Germinal center (tissue), 1 donor: ENCODE measurements around the gene SDHC.
A peak's percentile ranks its signal among the peaks of the same experiment; 100 is the strongest.
"Not testable (repeated sequence)": the region's sequence is repeated elsewhere in the genome, so short reads cannot be mapped to it uniquely, and the experiment has no call there.

Experiments
- DNase-seq: peaks from one replicate; pipeline ENCODE4 v3.0.0; 2012; ENCODE audit warnings: mixed read lengths, low spot score

The SDHC gene

DNA sequence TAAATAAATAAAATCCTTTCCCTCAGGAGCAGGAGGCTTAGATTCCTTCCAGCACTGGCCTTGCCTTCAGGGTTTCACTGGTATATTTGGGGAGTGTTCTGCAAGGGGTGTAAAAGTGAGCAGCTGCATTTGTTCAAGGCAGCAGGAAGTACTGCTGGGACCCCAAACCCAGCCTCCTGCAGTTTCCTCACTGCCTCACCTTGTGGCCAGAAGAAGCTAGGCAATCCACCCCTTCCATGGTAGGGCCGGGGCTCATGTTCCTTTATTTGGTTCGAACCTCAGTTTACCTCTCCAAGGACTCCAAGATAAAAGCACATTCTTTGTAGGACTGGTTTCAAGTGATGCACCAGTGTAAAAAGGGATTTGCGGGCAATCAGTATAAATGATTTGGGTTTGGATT is 74.5 kb downstream of the SDHC start:
- DNase-seq: no peak

DNA sequence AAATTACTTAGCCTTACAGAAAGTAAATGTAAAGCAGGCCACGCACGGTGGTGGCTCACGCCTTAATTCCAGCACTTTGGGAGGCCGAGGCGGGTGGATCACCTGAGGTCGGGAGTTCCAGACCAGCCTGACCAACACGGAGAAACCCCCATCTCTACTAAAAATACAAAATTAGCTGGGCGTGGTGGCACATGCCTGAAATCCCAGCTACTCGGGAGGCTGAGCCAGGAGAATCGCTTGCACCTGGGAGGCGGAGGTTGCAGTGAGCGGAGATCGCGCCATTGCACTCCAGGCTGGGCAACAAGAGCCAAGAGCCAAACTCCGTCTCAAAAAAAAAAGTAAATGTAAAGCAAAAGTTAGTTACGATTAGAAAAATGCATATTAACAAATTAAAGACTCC is 75.0 kb downstream of the SDHC start:
- not testable (repeated sequence) for DNase-seq

DNA sequence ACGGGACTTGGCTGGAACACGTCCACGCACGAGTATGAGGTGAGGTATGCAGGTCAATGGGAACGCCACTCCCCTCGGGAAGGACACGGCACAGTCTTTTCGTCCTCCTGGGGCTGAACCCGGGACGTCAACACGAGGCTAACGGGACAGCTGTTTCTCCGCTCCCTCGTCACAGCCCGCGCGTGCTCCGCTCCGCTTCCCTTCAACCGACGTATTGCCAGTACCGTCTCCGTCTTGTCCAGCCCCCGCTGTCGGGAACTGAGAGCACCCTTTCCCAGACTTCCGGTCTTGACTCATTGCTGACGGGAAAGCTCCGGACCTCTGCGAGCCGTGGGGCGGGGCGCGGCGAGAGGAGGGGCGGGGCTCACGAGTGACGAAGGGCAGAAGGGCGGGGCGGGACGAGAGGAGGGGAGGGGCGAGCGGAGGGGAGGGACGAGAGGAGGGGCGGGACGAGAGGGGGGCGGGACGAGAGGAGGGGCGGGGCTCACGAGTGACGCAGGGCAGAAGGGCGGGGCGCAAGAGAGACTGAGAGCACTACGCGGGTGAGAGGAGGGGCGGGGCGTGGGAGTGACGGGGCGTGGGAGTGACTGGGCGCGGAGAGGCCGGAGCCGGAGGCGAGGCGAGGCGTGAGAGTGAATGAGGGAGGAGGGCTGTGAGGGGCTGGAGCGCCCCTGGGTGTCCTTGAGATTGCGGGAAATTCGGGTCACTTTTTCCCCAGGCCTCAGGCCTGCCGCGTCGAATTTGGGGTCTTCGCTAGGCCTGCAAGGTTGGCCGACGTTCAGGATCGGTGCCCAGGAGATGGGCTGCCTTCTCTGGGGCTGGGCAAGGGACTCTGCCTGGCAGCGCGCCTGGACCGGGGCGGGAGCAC is 75.7 kb downstream of the SDHC start:
- DNase-seq: peak; percentile 95

DNA sequence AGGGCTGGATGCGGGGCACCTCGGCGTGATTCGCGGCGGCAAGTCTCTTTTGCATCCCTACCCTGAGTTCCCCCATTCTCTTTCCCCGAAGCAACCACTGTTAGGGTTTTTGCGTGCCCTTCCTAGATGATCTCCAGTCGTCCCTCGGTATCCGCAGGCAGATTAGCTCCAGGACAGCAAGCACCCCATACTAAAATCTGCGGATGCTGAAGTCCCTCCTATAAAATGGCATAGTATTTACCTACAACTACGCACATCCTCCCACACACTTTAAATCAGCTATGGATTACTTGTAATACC is 76.3 kb downstream of the SDHC start:
- DNase-seq: no peak

DNA sequence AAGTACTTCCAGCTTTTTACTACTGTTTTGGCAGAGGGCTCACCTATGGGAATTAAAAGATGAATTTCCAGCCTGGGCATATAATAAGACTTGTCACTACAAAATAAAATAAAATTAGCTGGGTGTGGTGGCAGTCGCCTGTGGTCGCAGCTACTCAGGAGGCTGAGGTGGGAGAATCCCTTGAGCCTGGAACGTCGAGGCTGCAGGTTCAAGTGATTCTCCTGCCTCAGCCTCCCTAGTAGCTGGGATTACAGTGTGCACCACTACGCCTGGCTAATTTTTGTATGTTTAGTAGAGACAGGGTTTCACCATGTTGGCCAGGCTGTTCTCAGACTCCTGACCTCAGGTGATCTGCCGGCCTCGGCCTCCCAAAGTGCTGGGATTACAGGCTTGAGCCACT is 77.0 kb downstream of the SDHC start:
- DNase-seq: not testable (repeated sequence)

DNA sequence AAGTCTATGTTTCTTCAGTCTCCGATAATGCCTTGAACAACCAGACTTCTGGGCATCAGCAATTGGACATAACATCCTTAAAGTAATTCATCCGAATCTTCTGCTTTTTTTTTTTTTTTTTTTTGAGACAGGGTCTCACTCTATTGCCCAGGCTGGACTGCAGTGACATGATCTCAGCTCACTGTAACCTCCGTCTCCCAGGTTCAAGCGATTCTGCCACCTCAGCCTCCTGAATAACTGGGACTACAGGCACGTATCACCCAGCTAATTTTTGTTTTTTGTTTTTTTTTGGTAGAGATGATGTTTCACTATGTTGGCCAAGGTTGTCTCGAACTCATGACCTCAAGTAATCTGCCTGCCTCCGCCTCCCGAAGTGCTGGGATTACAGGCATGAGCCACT is 77.4 kb downstream of the SDHC start:
- DNase-seq: no peak

DNA sequence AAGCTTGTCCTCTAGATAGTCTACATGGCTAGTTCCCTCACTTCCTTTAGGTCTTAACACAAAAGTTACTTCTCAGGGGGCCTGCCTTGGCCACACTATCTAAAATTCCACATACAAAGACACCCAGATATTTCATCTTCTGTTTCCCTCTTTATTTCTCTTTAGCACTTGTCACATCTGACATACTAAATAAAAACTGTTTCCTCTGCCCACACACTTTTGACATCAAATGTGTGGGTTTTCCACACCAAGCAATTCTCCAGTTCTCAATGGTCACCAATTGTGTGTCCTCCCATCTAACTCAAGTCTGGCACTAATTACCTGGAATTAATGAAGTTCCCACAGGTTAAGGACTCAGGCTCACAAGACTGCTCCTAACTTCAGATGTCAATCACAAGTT is 79.0 kb downstream of the SDHC start:
- no peak for DNase-seq

DNA sequence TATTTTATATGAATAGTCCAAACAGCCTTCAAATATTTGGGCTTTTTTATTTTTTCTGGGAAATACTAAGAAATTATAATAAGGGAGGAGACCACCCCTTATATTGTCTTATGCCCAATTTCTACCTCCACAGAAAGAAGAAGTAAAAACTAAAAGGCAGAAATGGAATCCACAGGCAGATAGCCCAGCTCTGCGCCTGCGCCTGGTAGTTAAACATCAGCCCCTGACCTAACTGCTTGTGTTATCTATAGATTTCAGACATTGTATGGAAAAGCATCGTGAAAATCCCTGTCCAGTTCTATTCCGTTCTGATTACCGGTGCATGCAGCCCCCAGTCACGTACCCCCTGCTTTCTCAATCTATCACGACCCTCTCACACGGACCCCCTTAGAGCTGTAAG is 82.9 kb downstream of the SDHC start:
- DNase-seq: not testable (repeated sequence)

DNA sequence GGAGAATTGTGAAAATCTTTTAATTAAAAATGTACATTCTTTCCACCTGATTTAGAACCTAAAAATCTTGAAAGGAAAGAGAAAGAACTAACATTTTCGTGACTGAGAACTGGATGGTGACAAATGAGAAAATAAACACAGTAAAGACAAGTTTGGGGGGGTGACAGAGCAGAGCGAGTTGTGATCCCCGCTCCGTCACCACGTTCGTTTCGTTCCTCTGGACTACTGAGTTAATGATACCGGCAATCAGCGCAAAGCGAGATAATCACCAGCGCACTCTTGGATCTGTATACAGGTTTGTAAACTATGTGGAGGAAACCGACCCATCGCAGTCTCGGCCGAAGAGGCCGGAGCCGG is 84.7 kb downstream of the SDHC start:
- no peak for DNase-seq

DNA sequence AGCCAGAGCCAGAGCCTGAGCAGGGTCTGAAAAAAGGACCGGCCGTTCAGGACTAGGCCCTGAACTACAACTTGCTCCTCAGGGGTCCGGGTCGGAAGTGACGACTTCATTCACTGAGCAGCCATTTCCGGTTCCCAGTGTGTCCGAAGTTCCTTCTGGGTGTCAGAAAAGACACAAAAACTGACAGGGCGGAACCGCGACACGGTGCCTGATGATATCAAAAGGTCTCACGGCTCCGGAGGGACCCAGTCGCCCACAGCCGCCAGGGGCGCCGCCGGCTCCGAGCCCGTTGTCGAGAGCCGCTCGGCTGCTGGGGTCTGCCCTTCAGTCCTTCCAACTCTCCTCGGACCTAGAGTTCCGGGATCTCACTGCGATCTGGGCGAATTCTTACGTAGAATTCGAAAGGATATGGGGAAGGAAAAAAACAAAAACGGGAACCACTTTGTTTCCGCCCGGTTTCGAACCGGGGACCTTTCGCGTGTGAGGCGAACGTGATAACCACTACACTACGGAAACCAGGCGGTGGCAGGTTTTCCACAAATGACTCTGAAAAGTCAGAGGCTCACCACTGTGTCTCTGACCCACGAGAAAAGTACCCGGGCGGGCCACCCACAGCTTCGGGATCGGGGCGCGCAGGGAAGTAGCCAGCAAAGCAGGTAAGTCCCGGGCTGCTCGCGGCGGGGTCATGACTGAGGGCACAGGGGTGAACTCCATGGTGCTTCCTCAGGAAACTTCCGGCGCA is 85.2 kb downstream of the SDHC start:
- peak; percentile 83 for DNase-seq

DNA sequence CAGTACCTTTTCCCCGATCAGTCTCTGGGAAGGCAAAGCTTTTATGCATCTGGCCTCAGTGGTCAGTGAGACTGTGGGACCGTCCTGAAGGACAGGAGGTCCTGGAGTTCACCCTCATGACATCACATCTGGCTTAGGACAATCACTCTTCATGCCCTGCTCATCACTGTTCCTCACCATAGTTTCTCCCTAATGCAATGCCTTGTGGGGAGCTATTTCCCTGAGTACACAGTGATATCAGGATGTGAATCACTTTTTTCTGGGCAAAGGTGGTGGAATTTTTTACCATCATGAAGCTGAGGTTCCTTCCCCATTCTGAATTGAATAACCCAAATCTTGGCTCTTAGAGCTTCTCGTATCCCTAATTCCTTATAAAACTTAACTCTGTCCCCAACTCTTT is 88.3 kb downstream of the SDHC start:
- DNase-seq: no peak

DNA sequence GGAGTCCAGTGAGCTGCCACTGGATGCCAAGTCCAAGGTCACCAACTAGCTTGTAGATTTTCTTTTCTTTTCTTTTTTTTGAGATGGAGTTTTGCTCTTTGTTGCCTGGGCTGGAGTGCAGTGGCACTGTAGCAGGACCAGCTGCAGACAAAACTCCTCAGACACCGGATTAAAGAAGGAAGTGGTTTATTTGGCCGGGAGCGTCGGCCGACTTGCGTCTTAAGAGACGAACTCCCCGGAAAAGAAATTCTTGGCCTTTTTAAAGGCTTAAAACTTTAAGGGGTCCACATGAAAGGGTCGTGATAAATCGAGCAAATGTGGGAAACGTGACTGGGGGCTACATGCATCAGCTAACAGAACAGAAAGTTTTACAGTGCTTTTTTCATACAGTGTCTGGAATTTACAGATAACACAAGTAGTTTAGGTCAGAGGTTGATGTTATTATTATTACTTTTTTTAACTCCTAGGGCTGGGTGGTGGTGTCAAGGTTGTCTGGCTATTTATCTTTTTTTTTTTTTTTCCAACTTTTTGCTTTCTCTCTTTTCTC is 89.9 kb downstream of the SDHC start:
- no peak for DNase-seq

DNA sequence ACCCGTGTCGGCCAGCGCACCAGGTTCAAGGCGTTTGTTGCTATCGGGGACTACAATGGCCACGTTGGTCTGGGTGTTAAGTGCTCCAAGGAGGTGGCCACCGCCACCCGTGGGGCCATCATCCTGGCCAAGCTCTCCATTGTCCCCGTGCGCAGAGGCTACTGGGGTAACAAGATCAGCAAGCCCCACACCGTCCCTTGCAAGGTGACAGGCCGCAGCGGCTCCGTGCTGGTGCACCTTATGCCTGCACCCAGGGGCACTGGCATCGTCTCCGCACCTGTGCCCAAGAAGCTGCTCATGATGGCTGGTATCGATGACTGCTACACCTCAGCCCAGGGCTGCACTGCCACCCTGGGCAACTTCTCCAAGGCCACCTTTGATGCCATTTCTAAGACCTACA is 92.4 kb downstream of the SDHC start:
- not testable (repeated sequence) for DNase-seq

DNA sequence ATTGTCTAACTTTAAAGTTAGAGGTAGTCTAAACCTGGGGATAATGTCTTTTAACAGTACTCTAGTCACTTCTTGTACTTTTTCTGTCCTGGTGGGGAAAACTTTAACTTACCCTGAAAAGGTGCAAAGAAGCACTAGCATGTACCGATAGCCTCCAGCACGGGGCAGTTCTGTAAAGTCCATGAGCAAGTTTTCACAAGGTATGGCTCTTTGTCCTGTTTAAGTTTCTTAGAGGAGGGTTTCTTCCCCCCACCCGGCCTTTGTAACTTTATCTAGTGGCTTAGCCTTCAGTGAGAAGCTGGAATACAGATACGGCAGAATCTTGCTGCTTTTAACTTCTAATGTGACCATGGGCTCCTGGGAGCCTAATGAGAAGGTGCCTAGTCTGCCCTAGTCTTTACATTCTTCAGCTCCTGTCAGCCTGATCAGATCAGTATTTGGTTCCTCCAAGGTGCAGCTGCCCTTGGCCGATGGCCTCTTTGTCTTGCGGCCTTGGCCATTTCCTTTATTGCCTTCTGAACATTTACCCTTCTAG is 93.3 kb downstream of the SDHC start:
- no peak for DNase-seq

DNA sequence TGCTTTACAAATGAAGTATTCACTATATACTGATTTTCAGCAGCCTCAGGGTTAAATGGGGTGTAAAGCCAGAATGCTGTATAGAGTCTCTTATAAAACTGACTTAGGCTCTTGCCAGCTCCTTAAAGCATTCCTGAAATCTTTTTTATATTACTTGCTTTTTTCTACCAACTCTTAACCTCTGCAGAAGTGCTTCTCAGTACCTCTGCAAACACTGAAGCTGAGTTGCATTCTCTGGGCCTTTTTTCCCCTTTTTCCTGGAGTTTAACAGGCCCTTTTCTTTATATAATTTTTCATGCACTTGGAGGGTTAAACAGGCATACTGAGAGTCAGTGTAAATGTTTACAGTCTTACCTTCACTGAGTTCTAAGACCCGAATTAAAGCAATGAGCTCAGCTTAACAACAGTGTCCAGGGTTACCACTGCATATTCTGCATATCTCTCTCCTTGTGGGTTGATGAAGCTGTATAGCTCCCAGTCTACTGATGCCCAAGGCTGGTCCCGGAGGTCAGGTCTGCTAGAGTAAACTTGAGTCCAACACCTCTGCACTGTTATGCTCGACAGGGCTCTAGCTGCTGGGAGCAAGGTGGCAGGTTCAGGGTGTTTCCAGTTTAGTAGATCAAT is 94.4 kb downstream of the SDHC start:
- DNase-seq: no peak

DNA sequence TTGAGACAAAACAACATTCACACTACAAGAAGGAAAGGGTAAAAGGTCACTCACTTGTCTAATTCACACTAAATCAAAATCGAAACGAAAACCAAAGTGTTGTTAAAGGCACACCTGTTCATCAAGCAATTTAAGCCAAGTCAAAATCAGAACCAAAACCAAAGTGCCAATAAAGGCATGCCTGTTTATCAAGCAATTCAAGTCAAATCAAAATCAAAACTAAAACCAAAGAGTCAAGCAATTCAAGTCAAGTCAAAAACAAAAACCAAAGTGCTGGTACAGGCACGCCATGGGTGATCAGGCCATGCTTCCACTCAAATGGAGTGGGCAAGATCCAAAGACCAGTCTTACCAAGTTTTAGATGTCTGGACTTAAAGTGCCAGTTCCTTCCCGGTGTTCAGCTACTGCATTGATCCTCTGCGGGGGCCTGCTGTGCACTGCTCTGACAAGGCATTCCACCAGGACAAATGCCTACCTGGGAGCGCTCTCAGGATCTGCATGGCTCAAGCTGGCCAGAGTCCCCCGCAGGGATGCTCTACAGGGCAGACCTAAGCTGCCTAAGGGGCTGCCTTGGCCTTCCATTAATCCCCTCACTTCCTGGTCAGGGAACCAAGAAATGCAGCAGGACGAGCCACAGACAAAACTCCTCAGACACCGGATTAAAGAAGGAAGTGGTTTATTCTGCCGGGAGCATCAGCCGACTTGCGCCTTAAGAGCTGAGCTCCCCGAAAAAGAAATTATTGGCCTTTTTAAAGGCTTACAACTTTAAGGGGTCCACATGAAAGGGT is 95.9 kb downstream of the SDHC start:
- DNase-seq: not testable (repeated sequence)

DNA sequence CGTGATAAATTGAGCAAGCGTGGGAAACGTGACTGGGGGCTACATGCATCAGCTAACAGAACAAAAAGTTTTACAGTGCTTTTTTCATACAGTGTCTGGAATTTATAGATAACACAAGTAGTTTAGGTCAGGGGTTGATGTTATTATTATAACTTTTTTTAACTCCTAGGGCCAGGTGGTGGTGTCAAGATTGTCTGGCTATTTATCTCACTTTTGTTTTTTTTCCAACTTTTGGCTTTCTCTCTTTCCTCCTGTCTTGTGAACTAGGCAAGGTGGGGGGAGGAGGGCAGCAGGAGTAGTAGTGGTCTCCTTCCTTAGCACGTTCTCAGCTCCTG is 96.4 kb downstream of the SDHC start:
- DNase-seq: not testable (repeated sequence)
